Skeletal muscle satellite cell (primary cell): ENCODE measurements around the gene LBH.

Source experiments
- H3K27me3 ChIP-seq: 2 replicates; pipeline ENCODE4 v1.7.0; 2013; ENCODE audit warnings: low read length; ENCODE audit not compliant: control insufficient read depth, insufficient read depth
- H3K36me3 ChIP-seq: 2 replicates; pipeline ENCODE4 v1.7.0; 2013; ENCODE audit warnings: mild to moderate bottlenecking, control low read depth, low read length; ENCODE audit not compliant: insufficient read depth
- H3K4me1 ChIP-seq: 2 replicates; pipeline ENCODE4 v1.7.0; 2013; ENCODE audit warnings: low read length; ENCODE audit not compliant: control insufficient read depth, insufficient read depth
- H3K4me2 ChIP-seq: 2 replicates; pipeline ENCODE4 v1.7.0; 2013; ENCODE audit warnings: mild to moderate bottlenecking, low read length
- H3K4me3 ChIP-seq: 2 replicates; pipeline ENCODE4 v1.7.0; 2013; ENCODE audit warnings: low read length
- H3K9ac ChIP-seq: 2 replicates; pipeline ENCODE4 v1.7.0; 2013; ENCODE audit warnings: mild to moderate bottlenecking, low read depth, low read length, moderate library complexity
- H3K9me3 ChIP-seq: replicated peaks from 2 replicates; pipeline ENCODE4 v1.7.0; 2013; ENCODE audit warnings: mild to moderate bottlenecking, control low read depth, low read length

Gene LBH

GRCh38 chr2:30270166-30270565 is 38.8 kb downstream of the LBH start:
- Histone ChIP-seq H3K9ac (no peak overlapping the region), H3K4me3 (no peak overlapping the region), H3K36me3 (no peaks in the 10 kb centered on the region), H3K9me3 (no peaks in the 10 kb centered on the region), H3K4me2 (no peak overlapping the region), H3K4me1 (peaks cover 38% of the 10 kb centered on the region), H3K27me3 (no peaks in the 10 kb centered on the region)

- H3K36me3 ChIP-seq = no peaks in the 10 kb centered on the region
- H3K4me2 ChIP-seq = no peak overlapping the region
- no peaks in the 10 kb centered on the region for H3K9me3 ChIP-seq
- peaks cover 32% of the 10 kb centered on the region for H3K4me1 ChIP-seq
- no peak overlapping the region for H3K9ac ChIP-seq
- no peak overlapping the region for H3K4me3 ChIP-seq
- no peaks in the 10 kb centered on the region for H3K27me3 ChIP-seq
Observed at GRCh38 chr2:30271301-30271700, 40.0 kb downstream of the LBH start.

- H3K9me3 ChIP-seq = no peaks in the 10 kb centered on the region
- H3K27me3 ChIP-seq = no peaks in the 10 kb centered on the region
- no peaks in the 10 kb centered on the region for H3K36me3 ChIP-seq
- H3K4me2 ChIP-seq = no peak overlapping the region
- H3K9ac ChIP-seq = no peak overlapping the region
- H3K4me1 ChIP-seq = peaks cover 26% of the 10 kb centered on the region
- no peak overlapping the region for H3K4me3 ChIP-seq
Observed at GRCh38 chr2:30272286-30272685, 41.0 kb downstream of the LBH start.

- Histone ChIP-seq H3K4me3 (no peak overlapping the region), H3K27me3 (no peaks in the 10 kb centered on the region), H3K4me1 (peaks cover 26% of the 10 kb centered on the region), H3K4me2 (peak overlapping the region; percentile 18), H3K9ac (no peak overlapping the region), H3K9me3 (no peaks in the 10 kb centered on the region), H3K36me3 (no peaks in the 10 kb centered on the region)
Observed at GRCh38 chr2:30272761-30273573, 41.6 kb downstream of the LBH start.

GRCh38 chr2:30273574-30273929 is 42.2 kb downstream of the LBH start:
- H3K4me1 ChIP-seq = peaks cover 26% of the 10 kb centered on the region
- H3K4me2 ChIP-seq = peak overlapping the region; percentile 18
- H3K27me3 ChIP-seq = no peaks in the 10 kb centered on the region
- H3K9me3 ChIP-seq = no peaks in the 10 kb centered on the region
- H3K36me3 ChIP-seq = no peaks in the 10 kb centered on the region
- H3K4me3 ChIP-seq = no peak overlapping the region
- no peak overlapping the region for H3K9ac ChIP-seq

GRCh38 chr2:30275256-30275655 is 43.9 kb downstream of the LBH start:
- Histone ChIP-seq H3K27me3 (no peaks in the 10 kb centered on the region), H3K4me3 (no peak overlapping the region), H3K4me1 (peaks cover 26% of the 10 kb centered on the region)

GRCh38 chr2:30276455-30276911 is 45.1 kb downstream of the LBH start:
- Histone ChIP-seq H3K4me1 (peaks cover 26% of the 10 kb centered on the region), H3K4me3 (no peak overlapping the region)

More at GRCh38 chr2:30275256-30275655, 43.9 kb downstream of the LBH start:
- H3K4me2 ChIP-seq = peak overlapping the region; percentile 11
- no peak overlapping the region for H3K9ac ChIP-seq
- H3K9me3 ChIP-seq = no peaks in the 10 kb centered on the region
- H3K36me3 ChIP-seq = no peaks in the 10 kb centered on the region

GRCh38 chr2:30277582-30277981 is 46.2 kb downstream of the LBH start:
- no peak overlapping the region for H3K4me3 ChIP-seq
- H3K9ac ChIP-seq = no peak overlapping the region
- H3K4me1 ChIP-seq = peaks cover 26% of the 10 kb centered on the region
- H3K27me3 ChIP-seq = no peaks in the 10 kb centered on the region
- H3K9me3 ChIP-seq = no peaks in the 10 kb centered on the region
- H3K36me3 ChIP-seq = no peaks in the 10 kb centered on the region
- no peak overlapping the region for H3K4me2 ChIP-seq

More at GRCh38 chr2:30276455-30276911, 45.1 kb downstream of the LBH start:
- no peak overlapping the region for H3K9ac ChIP-seq
- H3K4me2 ChIP-seq = no peak overlapping the region
- H3K9me3 ChIP-seq = no peaks in the 10 kb centered on the region
- H3K27me3 ChIP-seq = no peaks in the 10 kb centered on the region
- no peaks in the 10 kb centered on the region for H3K36me3 ChIP-seq

GRCh38 chr2:30278419-30278818 is 47.1 kb downstream of the LBH start:
- Histone ChIP-seq H3K4me2 (no peak overlapping the region), H3K27me3 (no peaks in the 10 kb centered on the region), H3K36me3 (no peaks in the 10 kb centered on the region), H3K4me1 (peaks cover 18% of the 10 kb centered on the region), H3K4me3 (no peak overlapping the region), H3K9ac (no peak overlapping the region), H3K9me3 (no peaks in the 10 kb centered on the region)

- no peaks in the 10 kb centered on the region for H3K4me1 ChIP-seq
Observed at GRCh38 chr2:30280596-30281434, 49.5 kb downstream of the LBH start.

GRCh38 chr2:30282081-30282480 is 50.7 kb downstream of the LBH start:
- no peaks in the 10 kb centered on the region for H3K9me3 ChIP-seq
- no peaks in the 10 kb centered on the region for H3K36me3 ChIP-seq
- H3K4me1 ChIP-seq = no peaks in the 10 kb centered on the region
- H3K27me3 ChIP-seq = no peaks in the 10 kb centered on the region
- H3K4me3 ChIP-seq = no peak overlapping the region
- no peak overlapping the region for H3K9ac ChIP-seq
- H3K4me2 ChIP-seq = no peak overlapping the region

More at GRCh38 chr2:30280596-30281434, 49.5 kb downstream of the LBH start:
- Histone ChIP-seq H3K27me3 (no peaks in the 10 kb centered on the region), H3K9ac (no peak overlapping the region), H3K4me3 (no peak overlapping the region), H3K4me2 (no peak overlapping the region), H3K36me3 (no peaks in the 10 kb centered on the region), H3K9me3 (no peaks in the 10 kb centered on the region)
